ENCODE data around the gene ATG10. TPM values are rescaled to one million over a fixed set of nuclear protein-coding genes. Genes with fewer than 3 reads are reported as not detected.

The ATG10 gene
- total RNA-seq, 4 donors from 2014 or later = 8.5 to 15.2 (median 11.6) TPM

DNA sequence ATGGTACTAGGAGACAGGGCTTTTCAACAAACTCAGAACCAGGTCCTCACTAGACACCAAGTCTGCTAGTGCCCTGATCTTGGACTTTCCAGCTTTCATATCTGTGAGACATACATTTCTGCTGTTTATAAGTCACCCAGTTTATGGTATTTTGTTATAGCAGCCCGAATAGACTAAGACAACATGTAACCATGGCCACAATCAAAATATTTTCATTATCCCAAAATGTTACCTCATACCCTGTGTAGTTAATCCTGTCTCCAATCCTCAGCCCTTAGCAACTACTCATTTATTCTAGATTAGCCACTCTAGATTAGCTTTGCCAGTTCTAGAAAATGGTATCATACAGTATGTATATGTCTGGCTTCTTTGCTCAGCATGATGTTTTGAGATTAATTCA lies 6.3 kb upstream of the ATG10 start:
- Histone ChIP-seq H3K36me3 (no peaks in the 10 kb centered on the region), H3K4me3 (replicated peaks in 1 of 3) (no peak overlapping the region), H3K4me1 (no peaks in the 10 kb centered on the region), H3K27ac (no peak overlapping the region), H3K27me3 (no peaks in the 10 kb centered on the region), H3K9me3 (no peaks in the 10 kb centered on the region)
- 60 to 63% methylated on average over 1 of the region's 1 CpG for WGBS, 2 donors
- intact Hi-C loops (cut with DNase I) = no loop called here
- TF ChIP-seq POLR2A (IDR thresholded peaks at IDR 0.05) = no peak
- TF ChIP-seq, protein P1, sequence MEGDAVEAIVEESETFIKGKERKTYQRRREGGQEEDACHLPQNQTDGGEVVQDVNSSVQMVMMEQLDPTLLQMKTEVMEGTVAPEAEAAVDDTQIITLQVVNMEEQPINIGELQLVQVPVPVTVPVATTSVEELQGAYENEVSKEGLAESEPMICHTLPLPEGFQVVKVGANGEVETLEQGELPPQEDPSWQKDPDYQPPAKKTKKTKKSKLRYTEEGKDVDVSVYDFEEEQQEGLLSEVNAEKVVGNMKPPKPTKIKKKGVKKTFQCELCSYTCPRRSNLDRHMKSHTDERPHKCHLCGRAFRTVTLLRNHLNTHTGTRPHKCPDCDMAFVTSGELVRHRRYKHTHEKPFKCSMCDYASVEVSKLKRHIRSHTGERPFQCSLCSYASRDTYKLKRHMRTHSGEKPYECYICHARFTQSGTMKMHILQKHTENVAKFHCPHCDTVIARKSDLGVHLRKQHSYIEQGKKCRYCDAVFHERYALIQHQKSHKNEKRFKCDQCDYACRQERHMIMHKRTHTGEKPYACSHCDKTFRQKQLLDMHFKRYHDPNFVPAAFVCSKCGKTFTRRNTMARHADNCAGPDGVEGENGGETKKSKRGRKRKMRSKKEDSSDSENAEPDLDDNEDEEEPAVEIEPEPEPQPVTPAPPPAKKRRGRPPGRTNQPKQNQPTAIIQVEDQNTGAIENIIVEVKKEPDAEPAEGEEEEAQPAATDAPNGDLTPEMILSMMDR (IDR thresholded peaks at IDR 0.05) = no peak
- no peak for DNase-seq

DNA sequence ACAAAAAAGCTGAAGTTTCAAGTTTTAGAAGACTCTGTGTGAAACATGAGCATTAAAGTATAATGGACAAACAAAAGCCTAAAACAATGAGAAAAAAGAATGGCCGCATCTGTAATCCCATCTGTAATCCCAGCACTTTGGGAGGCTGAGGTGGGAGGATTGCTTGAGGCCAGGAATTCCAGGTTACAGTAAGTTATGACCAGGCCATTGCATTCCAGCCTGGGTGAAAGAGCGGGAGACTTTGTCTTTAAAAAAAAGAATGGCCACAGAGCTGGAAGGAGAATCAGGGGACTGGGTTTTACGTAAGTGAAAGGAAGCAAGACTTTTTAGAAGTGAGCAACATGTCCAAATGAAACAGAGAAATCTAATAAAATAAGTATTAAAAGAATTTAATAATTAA lies 2.6 kb upstream of the ATG10 start:
- Histone ChIP-seq H3K27me3 (no peaks in the 10 kb centered on the region), H3K9me3 (no peaks in the 10 kb centered on the region), H3K4me1 (peaks cover 0 to 6% of the 10 kb centered on the region in 2 donors), H3K27ac (no peak overlapping the region), H3K36me3 (no peaks in the 10 kb centered on the region), H3K4me3 (replicated peaks in 1 of 3) (no peak overlapping the region)
- DNase-seq = no peak
- 98% methylated on average over 3 of the region's 3 CpGs for WGBS, 2 donors
- TF ChIP-seq, protein P1 (IDR thresholded peaks at IDR 0.05) = no peak
- no peak for TF ChIP-seq POLR2A (IDR thresholded peaks at IDR 0.05)
- intact Hi-C loops (cut with DNase I) = no loop called here

DNA sequence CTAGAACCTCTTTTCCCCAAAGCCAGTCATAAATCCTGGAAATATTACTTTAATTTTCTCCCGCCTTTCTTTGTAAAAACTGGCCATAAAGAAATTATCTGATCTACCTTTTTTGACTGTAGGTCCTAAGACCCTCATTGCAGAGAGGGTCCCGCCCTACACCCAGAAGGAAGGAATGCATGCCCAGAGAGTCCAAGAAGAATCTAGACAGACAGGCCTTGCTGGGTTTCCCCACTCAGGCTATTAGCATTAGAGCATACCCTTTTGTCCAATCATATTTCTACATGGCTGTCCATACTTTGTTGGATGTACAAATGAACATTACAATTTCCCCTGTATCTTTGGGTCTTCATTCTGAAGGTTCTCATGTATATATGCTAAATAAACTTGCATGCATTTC lies 1.9 kb upstream of the ATG10 start:
- 97 to 100% methylated on average over 2 of the region's 2 CpGs for WGBS, 2 donors
- no peak for TF ChIP-seq POLR2A (IDR thresholded peaks at IDR 0.05)
- TF ChIP-seq, protein P1 (IDR thresholded peaks at IDR 0.05) = no peak
- DNase-seq = no peak
- Histone ChIP-seq H3K36me3 (no peaks in the 10 kb centered on the region), H3K4me1 (peaks cover 0 to 6% of the 10 kb centered on the region in 2 donors), H3K9me3 (no peaks in the 10 kb centered on the region), H3K27me3 (no peaks in the 10 kb centered on the region), H3K4me3 (replicated peaks in 1 of 3) (no peak overlapping the region), H3K27ac (no peak overlapping the region)
- intact Hi-C loops (cut with DNase I) = loop anchor here (10.0 kb wide), 1 partner anchor 115 kb away; no protein-coding TSS in a partner anchor

DNA sequence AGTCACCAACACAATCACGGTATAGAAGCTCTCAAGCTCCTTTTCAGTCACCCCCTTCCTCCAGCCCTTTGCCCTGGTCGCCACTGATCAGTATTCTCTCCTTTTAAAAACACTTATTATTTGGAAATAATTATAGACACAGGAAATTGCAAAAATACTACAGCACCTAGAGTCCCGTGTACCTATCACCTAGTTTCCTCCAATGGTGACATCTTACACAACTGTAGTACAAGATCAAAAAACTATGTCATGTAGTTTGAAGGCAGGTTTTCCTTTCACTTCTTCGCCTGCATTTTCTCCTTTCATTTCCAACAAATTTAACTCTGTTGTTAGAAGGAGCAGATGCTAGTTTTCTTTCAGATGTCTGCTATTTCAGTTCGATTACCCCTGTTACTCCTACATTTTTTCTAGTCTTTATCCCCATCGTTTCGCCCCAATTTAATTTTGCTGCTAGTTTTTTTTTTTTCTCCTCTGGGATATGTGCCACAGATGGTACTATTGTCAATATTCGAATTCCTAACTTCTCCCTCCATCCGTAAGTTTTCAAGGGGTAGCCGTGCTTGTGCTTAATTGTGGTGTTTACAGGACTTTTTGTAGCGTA lies 612 bp upstream of the ATG10 start:
- Histone ChIP-seq H3K27ac (peak overlapping the region; percentile 95 to 100 (median 98)), H3K36me3 (no peaks in the 10 kb centered on the region), H3K9me3 (no peaks in the 10 kb centered on the region), H3K4me3 (replicated peaks in 1 of 3) (peak overlapping the region; percentile 41 to 97 (median 73)), H3K27me3 (no peaks in the 10 kb centered on the region), H3K4me1 (peaks cover 0 to 6% of the 10 kb centered on the region in 2 donors)
- intact Hi-C loops (cut with DNase I) = loop anchor here (10.0 kb wide), 1 partner anchor 116 kb away; no protein-coding TSS in a partner anchor
- DNase-seq = no peak
- TF ChIP-seq, protein P1 (IDR thresholded peaks at IDR 0.05) = no peak
- TF ChIP-seq POLR2A (IDR thresholded peaks at IDR 0.05) = no peak
- WGBS, 2 donors = 2 to 3% methylated on average over 11 of the region's 11 CpGs

DNA sequence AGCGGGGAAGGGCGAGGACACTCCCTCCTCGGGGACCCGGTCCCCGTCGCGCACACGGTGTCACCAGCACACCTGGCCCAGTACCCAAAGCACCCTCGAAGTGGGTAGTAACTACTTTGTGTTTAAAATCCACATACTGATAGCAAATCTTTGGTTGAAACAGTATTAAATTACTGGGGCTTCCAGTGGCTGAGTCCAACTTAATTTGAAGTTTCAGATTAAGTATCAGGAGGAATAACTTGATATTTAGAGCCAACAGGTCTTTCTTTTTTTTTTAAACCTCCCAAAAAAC lies 615 bp downstream of the ATG10 start:
- TF ChIP-seq POLR2A (IDR thresholded peaks at IDR 0.05) = no peak
- TF ChIP-seq, protein P1 (IDR thresholded peaks at IDR 0.05) = no peak
- 0% methylated on average over 9 of the region's 9 CpGs for WGBS, 2 donors

More for the DNA sequence above, 615 bp downstream of the ATG10 start:
- Histone ChIP-seq H3K27me3 (no peaks in the 10 kb centered on the region), H3K27ac (peak overlapping the region; percentile 95 to 100 (median 98)), H3K9me3 (no peaks in the 10 kb centered on the region), H3K36me3 (no peaks in the 10 kb centered on the region), H3K4me1 (peaks cover 0 to 6% of the 10 kb centered on the region in 2 donors), H3K4me3 (replicated peaks in 1 of 3) (peak overlapping the region; percentile 41 to 97 (median 73))
- no peak for DNase-seq
- intact Hi-C loops (cut with DNase I) = loop anchor here (10.0 kb wide), 1 partner anchor 118 kb away; no protein-coding TSS in a partner anchor

All from thyroid gland (tissue), 4 donors.